HG03342 (cell line): ENCODE measurements around the gene SCUBE2.
"Not testable (repeated sequence)": the region's sequence is repeated elsewhere in the genome, so short reads cannot be mapped to it uniquely, and the experiment has no call there.

Experiments used
- ATAC-seq: cut with Tn5 transposase; IDR thresholded peaks from one replicate; pipeline ENCODE4 v1.9.1; 2021; ENCODE audit warnings: mild to moderate bottlenecking, moderate library complexity; ENCODE audit not compliant: unreplicated experiment

Gene SCUBE2

GRCh38 chr11:9109858-9110731 is 18.7 kb upstream of the SCUBE2 start:
- no peak for ATAC-seq

GRCh38 chr11:9104580-9104979 is 13.2 kb upstream of the SCUBE2 start:
- no peak for ATAC-seq

- ATAC-seq = no peak
Observed at GRCh38 chr11:9103542-9104276, 12.3 kb upstream of the SCUBE2 start.

- ATAC-seq = no peak
Observed at GRCh38 chr11:9099617-9100016, 8.2 kb upstream of the SCUBE2 start.

GRCh38 chr11:9098455-9098854 is 7.1 kb upstream of the SCUBE2 start:
- ATAC-seq = not testable (repeated sequence)

- ATAC-seq = not testable (repeated sequence)
Observed at GRCh38 chr11:9097186-9097943, 6.0 kb upstream of the SCUBE2 start.

GRCh38 chr11:9096427-9096826 is 5.0 kb upstream of the SCUBE2 start:
- ATAC-seq = no peak

- ATAC-seq = no peak
Observed at GRCh38 chr11:9095421-9095820, 4.0 kb upstream of the SCUBE2 start.

- ATAC-seq = no peak
Observed at GRCh38 chr11:9094420-9094819, 3.0 kb upstream of the SCUBE2 start.

- no peak for ATAC-seq
Observed at GRCh38 chr11:9092853-9093778, 1.7 kb upstream of the SCUBE2 start.

GRCh38 chr11:9092072-9092471 is 673 bp upstream of the SCUBE2 start:
- no peak for ATAC-seq

- no peak for ATAC-seq
Observed at GRCh38 chr11:9090488-9091043, 833 bp downstream of the SCUBE2 start.

GRCh38 chr11:9089636-9090035 is 1.8 kb downstream of the SCUBE2 start:
- ATAC-seq = no peak

GRCh38 chr11:9089061-9089460 is 2.3 kb downstream of the SCUBE2 start:
- ATAC-seq = no peak

- no peak for ATAC-seq
Observed at GRCh38 chr11:9082575-9082974, 8.8 kb downstream of the SCUBE2 start.

GRCh38 chr11:9081153-9081552 is 10.2 kb downstream of the SCUBE2 start:
- no peak for ATAC-seq

GRCh38 chr11:9078113-9079086 is 13.0 kb downstream of the SCUBE2 start:
- no peak for ATAC-seq

GRCh38 chr11:9077164-9077563 is 14.2 kb downstream of the SCUBE2 start:
- ATAC-seq = no peak

GRCh38 chr11:9076661-9077060 is 14.7 kb downstream of the SCUBE2 start:
- no peak for ATAC-seq
